ENCODE data around the gene SEMA4B.
"Not testable (repeated sequence)": the region's sequence is repeated elsewhere in the genome, so short reads cannot be mapped to it uniquely, and the experiment has no call there.

The SEMA4B gene

GRCh38 chr15:90257776-90258175, 56.6 kb downstream of the SEMA4B start:
- DNase-seq (ENCODE audit: low spot score): no peak

- no peak for DNase-seq (ENCODE audit: low spot score)
Measured at GRCh38 chr15:90259524-90259923, 58.4 kb downstream of the SEMA4B start.

- DNase-seq (ENCODE audit: low spot score): not testable (repeated sequence)
Measured at GRCh38 chr15:90260731-90261130, 59.6 kb downstream of the SEMA4B start.

GRCh38 chr15:90261811-90262210, 60.7 kb downstream of the SEMA4B start:
- no peak for DNase-seq (ENCODE audit: low spot score)

- no peak for DNase-seq (ENCODE audit: low spot score)
Measured at GRCh38 chr15:90262426-90262825, 61.3 kb downstream of the SEMA4B start.

GRCh38 chr15:90264671-90265070, 63.5 kb downstream of the SEMA4B start:
- no peak for DNase-seq (ENCODE audit: low spot score)

GRCh38 chr15:90265271-90266060, 64.3 kb downstream of the SEMA4B start, which contains the start of gene NGRN:
Gene NGRN (plus strand): TSS chr15:90265672. CDS start chr15:90265713, 41 bp downstream.
- peak; percentile 88 for DNase-seq (ENCODE audit: low spot score)

- peak; percentile 49 for DNase-seq (ENCODE audit: low spot score)
Measured at GRCh38 chr15:90266061-90266431, 64.9 kb downstream of the SEMA4B start.

- DNase-seq (ENCODE audit: low spot score): peak; percentile 19
Measured at GRCh38 chr15:90266485-90266884, 65.4 kb downstream of the SEMA4B start.

- no peak for DNase-seq (ENCODE audit: low spot score)
Measured at GRCh38 chr15:90268415-90268814, 67.3 kb downstream of the SEMA4B start.

GRCh38 chr15:90270502-90271150, 69.5 kb downstream of the SEMA4B start:
- no peak for DNase-seq (ENCODE audit: low spot score)

GRCh38 chr15:90271459-90272166, 70.5 kb downstream of the SEMA4B start:
- no peak for DNase-seq (ENCODE audit: low spot score)

GRCh38 chr15:90278467-90278866, 77.3 kb downstream of the SEMA4B start:
- not testable (repeated sequence) for DNase-seq (ENCODE audit: low spot score)
